A549 (cell line): Measurements from ENCODE around the gene MYO1E. TPM values are rescaled to one million over a fixed set of nuclear protein-coding genes. Genes with fewer than 3 reads are reported as not detected.

Experiments
- ATAC-seq, 2 experiments: fragments of 200-7000 bp in 1 of 2; fragments of >200 bp in 1 of 2; cut with Nextera tagmentation in 1 of 2; cut with Tn5 transposase in 1 of 2; 3 replicates each; pipeline versions ENCODE4 v1.8.0 to v1.9.1; 2018 to 2020; ENCODE audit warnings: mild to moderate bottlenecking in 1 of 2, moderate library complexity in 1 of 2
- CTCF ChIA-PET: fragments of 300-600 bp; sonication (Branson Sonifier 250); formaldehyde crosslinking; extraction: SDS; loops from one replicate; lab custom pipeline; 2021; ENCODE audit warnings: antibody characterized with exemption, inconsistent platforms; lab: Yijun Ruan, JAX
- POLR2A ChIA-PET: fragments of 350-600 bp; formaldehyde crosslinking; extraction: SDS; loops from one replicate; lab custom pipeline; 2021; ENCODE audit warnings: antibody characterized with exemption, inconsistent platforms; lab: Yijun Ruan, JAX
- DNase-seq, 2 experiments: peaks; one replicate each; pipeline versions ENCODE4 v3.0.0 to v3.0.0-alpha.2; 2011 to 2016; ENCODE audit warnings: low read depth in 1 of 2, low spot score in 1 of 2
- FAIRE-seq: peaks from 2 replicates; lab custom pipeline; 2011; peaks lifted over from hg19 to GRCh38; lab: Jason Lieb, UNC
- H3K27ac ChIP-seq, 2 experiments: fragments of >200 bp; sonication (Bioruptor Twin); formaldehyde crosslinking; 3 replicates each; pipeline ENCODE4 v1.5.1; 2016 to 2017
- H3K4me1 ChIP-seq: fragments of >200 bp; sonication (Bioruptor Twin); formaldehyde crosslinking; 3 replicates; pipeline ENCODE4 v1.6.1; 2016
- H3K4me2 ChIP-seq: fragments of >200 bp; sonication (Bioruptor Twin); formaldehyde crosslinking; 3 replicates; pipeline ENCODE4 v1.6.1; 2016
- H3K4me3 ChIP-seq: fragments of >200 bp; sonication (Bioruptor Twin); formaldehyde crosslinking; 3 replicates; pipeline ENCODE4 v1.5.1; 2016
- H3K9me3 ChIP-seq: fragments of >200 bp; sonication (Bioruptor Twin); formaldehyde crosslinking; 3 replicates; pipeline ENCODE4 v1.6.1; 2016
- CEBPB ChIP-seq, 2 experiments: fragments of >200 bp in 1 of 2; sonication (Bioruptor Twin) in 1 of 2; formaldehyde crosslinking in 1 of 2; IDR thresholded peaks; 2 replicates each; pipeline ENCODE4 v1.6.1; 2012 to 2016
- GATA3 ChIP-seq: IDR thresholded peaks from 2 replicates; pipeline ENCODE4 v1.6.1; 2012; ENCODE audit warnings: borderline replicate concordance
- HDAC2 ChIP-seq: fragments of 200-600 bp; sonication (generic); IDR thresholded peaks from 2 replicates; pipeline ENCODE4 v1.6.1; 2016
- HOXB13 ChIP-seq: fragments of 250-450 bp; sonication (Bioruptor Pico); IDR thresholded peaks from 2 replicates; pipeline ENCODE4 v1.5.0; 2020; ENCODE audit warnings: low read depth, mild to moderate bottlenecking, moderate library complexity
- HOXB5 ChIP-seq: fragments of 250-450 bp; sonication (Bioruptor Pico); IDR thresholded peaks from 2 replicates; pipeline ENCODE4 v1.5.0; 2020; ENCODE audit warnings: mild to moderate bottlenecking, moderate library complexity
- KDM5A ChIP-seq: fragments of 200-600 bp; sonication (generic); IDR thresholded peaks from 2 replicates; pipeline ENCODE4 v1.6.1; 2016; ENCODE audit warnings: antibody characterized with exemption, mild to moderate bottlenecking
- MYC ChIP-seq: IDR thresholded peaks from 2 replicates; pipeline ENCODE4 v1.6.1; 2012; ENCODE audit warnings: mild to moderate bottlenecking, inconsistent platforms, low read length, improper control_type of control experiment, borderline replicate concordance
- NFE2L2 ChIP-seq: fragments of 150-350 bp; conservative IDR thresholded peaks from 2 replicates; pipeline ENCODE4 v1.6.1; 2014; ENCODE audit warnings: low read length
- PHF8 ChIP-seq: fragments of 200-600 bp; sonication (generic); IDR thresholded peaks from 2 replicates; pipeline ENCODE4 v1.6.1; 2016; ENCODE audit warnings: low read depth, mild to moderate bottlenecking, antibody characterized with exemption, moderate library complexity, borderline replicate concordance
- POLR2AphosphoS2 ChIP-seq: conservative IDR thresholded peaks from 2 replicates; pipeline ENCODE4 v1.6.1; 2012; ENCODE audit warnings: low read length, improper control_type of control experiment, inconsistent platforms
- RAD21 ChIP-seq, 2 experiments: fragments of >200 bp in 1 of 2; sonication (Bioruptor Twin) in 1 of 2; formaldehyde crosslinking in 1 of 2; IDR thresholded peaks in 1 of 2; conservative IDR thresholded peaks in 1 of 2; 2 replicates in 1 of 2; 3 replicates in 1 of 2; pipeline ENCODE4 v1.6.1; 2012 to 2018; ENCODE audit warnings: inconsistent platforms in 1 of 2
- RCOR1 ChIP-seq: fragments of 150-350 bp; IDR thresholded peaks from 2 replicates; pipeline ENCODE4 v1.6.1; 2014; ENCODE audit warnings: antibody characterized with exemption, low read length, low read depth
- SMC3 ChIP-seq: fragments of >200 bp; sonication (Bioruptor Twin); formaldehyde crosslinking; IDR thresholded peaks from 3 replicates; pipeline ENCODE4 v1.6.1; 2018; ENCODE audit warnings: inconsistent platforms
- SREBF2 ChIP-seq: fragments of 450-650 bp; IDR thresholded peaks from 2 replicates; pipeline ENCODE4 v1.6.1; 2014; ENCODE audit warnings: mild to moderate bottlenecking, moderate library complexity
- TFCP2L1 ChIP-seq: fragments of 250-450 bp; sonication (Bioruptor Pico); IDR thresholded peaks from 2 replicates; pipeline ENCODE4 v1.5.0; 2021; ENCODE audit warnings: mild to moderate bottlenecking
- USF2 ChIP-seq: fragments of 450-650 bp; IDR thresholded peaks from 2 replicates; pipeline ENCODE4 v1.6.1; 2014; ENCODE audit warnings: antibody characterized with exemption
- WGBS: methylation state at CpG from one replicate; pipeline ENCODE4 v1.1.6; 2017; ENCODE audit errors: missing lambda C conversion rate; 5-methylcytosine and 5-hydroxymethylcytosine counted together
- polyA plus RNA-seq, 4 experiments: library from polyadenylated mRNA; depleted of rRNA in 3 of 4; stranded (reverse); fragments of >200 nt; fragmentation: RNase III in 1 of 4; extraction: RNeasy Plus Mini Kit Qiagen cat#74134 plus additional on column Dnase treatment in 1 of 4; gene quantifications; 2 replicates in 3 of 4; 3 replicates in 1 of 4; pipeline ENCODE4 v1.2.3, GENCODE V29; 2011 to 2017
- TF ChIP-seq, protein P1 (sequence below): IDR thresholded peaks from 2 replicates; pipeline ENCODE4 v1.6.1; 2012
- TF ChIP-seq, protein P2 (sequence below): fragments of 250-450 bp; sonication (Bioruptor Pico); IDR thresholded peaks from 2 replicates; pipeline ENCODE4 v1.5.0; 2020; ENCODE audit warnings: low read depth, mild to moderate bottlenecking, moderate library complexity
- TF ChIP-seq, protein P3 (sequence below): IDR thresholded peaks from 2 replicates; pipeline ENCODE4 v1.6.1; 2012

Gene MYO1E
- polyA plus RNA-seq, 2 of the 4 experiments (the other 2 are of a cell fraction): 202 to 497 TPM

- ATAC-seq (peak in 1 of 2 experiments; percentile 18; a peak in 1 of 6 replicates), DNase-seq (no peak), FAIRE-seq (peak; percentile 90)
- TF ChIP-seq, protein P1, sequence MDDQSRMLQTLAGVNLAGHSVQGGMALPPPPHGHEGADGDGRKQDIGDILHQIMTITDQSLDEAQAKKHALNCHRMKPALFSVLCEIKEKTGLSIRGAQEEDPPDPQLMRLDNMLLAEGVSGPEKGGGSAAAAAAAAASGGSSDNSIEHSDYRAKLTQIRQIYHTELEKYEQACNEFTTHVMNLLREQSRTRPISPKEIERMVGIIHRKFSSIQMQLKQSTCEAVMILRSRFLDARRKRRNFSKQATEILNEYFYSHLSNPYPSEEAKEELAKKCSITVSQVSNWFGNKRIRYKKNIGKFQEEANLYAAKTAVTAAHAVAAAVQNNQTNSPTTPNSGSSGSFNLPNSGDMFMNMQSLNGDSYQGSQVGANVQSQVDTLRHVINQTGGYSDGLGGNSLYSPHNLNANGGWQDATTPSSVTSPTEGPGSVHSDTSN: no peak
- TF ChIP-seq, protein P2, sequence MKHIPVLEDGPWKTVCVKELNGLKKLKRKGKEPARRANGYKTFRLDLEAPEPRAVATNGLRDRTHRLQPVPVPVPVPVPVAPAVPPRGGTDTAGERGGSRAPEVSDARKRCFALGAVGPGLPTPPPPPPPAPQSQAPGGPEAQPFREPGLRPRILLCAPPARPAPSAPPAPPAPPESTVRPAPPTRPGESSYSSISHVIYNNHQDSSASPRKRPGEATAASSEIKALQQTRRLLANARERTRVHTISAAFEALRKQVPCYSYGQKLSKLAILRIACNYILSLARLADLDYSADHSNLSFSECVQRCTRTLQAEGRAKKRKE (CRISPR knock-in tag): no peak
- TF ChIP-seq KDM5A: no peak
- TF ChIP-seq HOXB13 (CRISPR knock-in tag): no peak
- no peak for TF ChIP-seq HOXB5 (CRISPR knock-in tag)
- TF ChIP-seq CEBPB (IDR thresholded peaks at IDR 0.05): peak in 1 of 2 experiments; percentile 10; a peak in 1 of 4 replicates
- TF ChIP-seq RCOR1: no peak
- peak; percentile 71 for TF ChIP-seq GATA3
- no peak for TF ChIP-seq USF2
- no peak for TF ChIP-seq TFCP2L1
- TF ChIP-seq NFE2L2: no peak
- TF ChIP-seq PHF8: no peak
- TF ChIP-seq HDAC2: no peak
- no peak for TF ChIP-seq SMC3
- peaks cover 75% of the 10 kb centered on the region for H3K4me1 ChIP-seq
- H3K27ac ChIP-seq: peak overlapping the region; percentile 68 to 85; a peak in 5 of 6 replicates
- H3K9me3 ChIP-seq: peaks cover 7% of the 10 kb centered on the region; the same call in 1 of the 3 replicates
- H3K4me2 ChIP-seq: peak overlapping the region; percentile 62
- CTCF ChIA-PET: interaction anchor here (0.7 to 3.2 kb wide), 10 partner anchors 10 to 717 kb away, joined by 3 to 13 read pairs (median 4); no protein-coding TSS in a partner anchor
- POLR2A ChIA-PET: interaction anchor here (0.8 kb wide), 1 partner anchor 19 kb away, joined by 3 read pairs; no protein-coding TSS in a partner anchor
- 18% methylated on average over 6 of the region's 6 CpGs for WGBS
- H3K4me3 ChIP-seq: no peak overlapping the region
Observed at GRCh38 chr15:59315914-59316451, 56.7 kb downstream of the MYO1E start.

GRCh38 chr15:59313641-59314332 is 58.9 kb downstream of the MYO1E start:
- POLR2A ChIA-PET: no interaction called here
- Histone ChIP-seq H3K4me2 (peak overlapping the region; percentile 62), H3K4me3 (no peak overlapping the region), H3K9me3 (no peaks in the 10 kb centered on the region), H3K27ac (peak overlapping the region; percentile 68 to 85), H3K4me1 (peaks cover 97% of the 10 kb centered on the region)
- 16% methylated on average over 6 of the region's 6 CpGs for WGBS
- FAIRE-seq (peak; percentile 70), DNase-seq (peak; percentile 67 to 77), ATAC-seq (peak; percentile 66 to 81)
- TF ChIP-seq, protein P3, sequence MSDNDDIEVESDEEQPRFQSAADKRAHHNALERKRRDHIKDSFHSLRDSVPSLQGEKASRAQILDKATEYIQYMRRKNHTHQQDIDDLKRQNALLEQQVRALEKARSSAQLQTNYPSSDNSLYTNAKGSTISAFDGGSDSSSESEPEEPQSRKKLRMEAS: peak; percentile 47; the same call in 1 of the 2 replicates
- TF ChIP-seq MYC (0 out of 2 replicates have a peak, but pooled peaks have one; percentile 46), POLR2AphosphoS2 (peak; percentile 77; the same call in 1 of the 2 replicates), SREBF2 (no peak), RAD21 (conservative IDR thresholded peaks at IDR 0.05 in 1 of 2, IDR thresholded peaks at IDR 0.05 in 1 of 2) (0 out of 5 replicates have a peak, but pooled peaks of 1 of the 2 experiments have one; percentile 13)
- TF ChIP-seq, all 56 proteins: peak for 4
- CTCF ChIA-PET: interaction anchor here (0.6 to 3.2 kb wide), 10 partner anchors 8 to 70 kb away, joined by 3 to 13 read pairs (median 4); no protein-coding TSS in a partner anchor
